Small intestine (tissue), 7 donors: Measurements from ENCODE around the gene MRPL17. TPM values are rescaled to one million over a fixed set of nuclear protein-coding genes. Genes with fewer than 3 reads are reported as not detected.
"Not testable (repeated sequence)": the region's sequence is repeated elsewhere in the genome, so short reads cannot be mapped to it uniquely, and the experiment has no call there.

Experiments
- DNase-seq, 2 donors: peaks; one replicate each; pipeline versions ENCODE4 v3.0.0 to v3.0.0-alpha.2; 2013
- FAIRE-seq: peaks from 2 replicates; lab custom pipeline; 2012; peaks lifted over from hg19 to GRCh38; lab: Jason Lieb, UNC
- H3K27ac ChIP-seq, 3 donors: one replicate each; pipeline ENCODE4 v1.5.1; 2013; ENCODE audit warnings: low read length in 2 of 3, mild to moderate bottlenecking in 2 of 3, control low read depth in 1 of 3, inconsistent platforms in 1 of 3, low read depth in 1 of 3, moderate library complexity in 1 of 3
- H3K27me3 ChIP-seq, 3 donors: one replicate each; pipeline ENCODE4 v1.6.1; 2013; ENCODE audit warnings: low read length in 3 of 3, inconsistent platforms in 1 of 3; ENCODE audit not compliant: control insufficient read depth in 3 of 3, insufficient read depth in 3 of 3
- H3K36me3 ChIP-seq, 3 donors: one replicate each; pipeline ENCODE4 v1.6.1; 2013; ENCODE audit warnings: low read length in 3 of 3, inconsistent platforms in 1 of 3, low read depth in 1 of 3, mild to moderate bottlenecking in 1 of 3, moderate library complexity in 1 of 3; ENCODE audit not compliant: control insufficient read depth in 3 of 3, insufficient read depth in 2 of 3
- H3K4me1 ChIP-seq, 3 donors: one replicate each; pipeline ENCODE4 v1.6.1; 2013; ENCODE audit warnings: low read length in 2 of 3, inconsistent platforms in 1 of 3, low read depth in 1 of 3, mild to moderate bottlenecking in 1 of 3, moderate library complexity in 1 of 3; ENCODE audit not compliant: control insufficient read depth in 3 of 3, insufficient read depth in 2 of 3
- H3K4me3 ChIP-seq, 3 donors: one replicate each; pipeline ENCODE4 v1.5.1; 2013; ENCODE audit warnings: low read length in 3 of 3, control low read depth in 1 of 3, inconsistent platforms in 1 of 3, low read depth in 1 of 3, mild to moderate bottlenecking in 1 of 3, moderate library complexity in 1 of 3
- H3K9me3 ChIP-seq, 2 donors: one replicate each; pipeline ENCODE4 v1.6.1; 2013; ENCODE audit warnings: low read depth in 1 of 2, low read length in 1 of 2; ENCODE audit not compliant: control insufficient read depth in 2 of 2, insufficient read depth in 1 of 2
- WGBS, 3 donors: extraction: QIAGEN DNeasy Blood & Tissue Kit; methylation state at CpG; one replicate each; pipeline ENCODE4 v1.1.7; 2013; 5-methylcytosine and 5-hydroxymethylcytosine counted together
- polyA plus RNA-seq, 4 donors: library from polyadenylated mRNA; stranded (reverse) in 3 of 4; unstranded in 1 of 4; fragments of 200-250 nt in 3 of 4; fragments of 120-200 nt in 1 of 4; gene quantifications; one replicate each; pipeline versions ENCODE4 v1.2.1 to v1.2.3, GENCODE V29; 2013
- donor health status: healthy with polysubstance abuse.
- donor health status: control.
- donor health status: control.
- donor health status: Bipolar disorder and iron deficiency.
- donor health status: healthy.

The MRPL17 gene
- polyA plus RNA-seq, 4 donors = 17.8 to 64.5 (median 34.2) TPM

DNA sequence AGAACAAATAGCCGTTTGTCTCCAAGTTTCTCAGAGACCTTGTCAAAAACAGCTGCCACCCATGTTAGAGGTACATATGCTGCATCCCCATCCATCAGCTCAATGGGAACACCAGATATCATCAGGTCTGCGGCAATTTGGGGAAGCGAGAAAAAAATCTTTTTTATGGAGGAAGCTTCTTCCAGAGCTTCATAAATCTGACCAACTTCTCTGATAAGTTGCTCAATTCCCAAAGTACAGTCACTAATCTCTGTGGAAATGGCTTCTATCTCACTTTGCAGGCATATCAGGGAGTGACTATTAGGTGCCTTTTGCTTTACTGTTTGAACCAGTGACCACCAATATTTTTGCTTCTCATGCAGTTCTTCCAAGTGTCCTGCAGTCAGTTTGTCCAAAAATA, 34.3 kb upstream of the MRPL17 start:
- 93 to 98% (median 94%) methylated on average over 3 of the region's 3 CpGs for WGBS, 3 donors
- H3K36me3 ChIP-seq = peaks cover 0 to 2% (median 0%) of the 10 kb centered on the region in 3 donors
- FAIRE-seq (no peak), DNase-seq (no peak)
- no peaks in the 10 kb centered on the region for H3K27me3 ChIP-seq
- no peak overlapping the region for H3K27ac ChIP-seq
- H3K4me1 ChIP-seq = no peaks in the 10 kb centered on the region
- H3K9me3 ChIP-seq = no peaks in the 10 kb centered on the region
- H3K4me3 ChIP-seq = no peak overlapping the region

DNA sequence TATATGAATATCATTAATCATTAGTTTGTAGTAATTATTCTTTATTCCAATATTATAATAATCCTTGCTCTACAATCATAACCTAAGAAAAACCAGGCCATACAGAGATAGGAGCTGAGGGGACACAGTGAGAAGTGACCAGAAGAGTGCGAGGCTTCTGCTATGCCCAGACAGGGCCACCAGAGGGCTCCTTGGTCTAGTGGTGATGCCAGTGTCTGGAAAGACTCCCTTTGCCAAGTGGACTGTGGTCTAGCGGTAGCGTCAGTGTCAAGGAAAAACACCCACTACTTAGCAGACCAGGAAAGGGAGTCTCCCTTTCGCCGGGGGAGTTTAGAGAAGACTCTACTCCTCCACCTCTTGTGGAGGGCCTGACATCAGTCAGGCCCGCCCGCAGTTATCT, 28.4 kb upstream of the MRPL17 start:
- H3K9me3 ChIP-seq, H3K27ac ChIP-seq, FAIRE-seq, DNase-seq, H3K36me3 ChIP-seq, H3K4me3 ChIP-seq, H3K4me1 ChIP-seq, H3K27me3 ChIP-seq: not testable (repeated sequence)
- WGBS, 3 donors = 89 to 93% (median 93%) methylated on average over 7 of the region's 7 CpGs

GRCh38 chr11:6708876-6709275, 25.7 kb upstream of the MRPL17 start:
- H3K27ac ChIP-seq = peak overlapping the region in 1 of 3 donors; percentile 20
- no peaks in the 10 kb centered on the region for H3K4me1 ChIP-seq
- no peak overlapping the region for H3K4me3 ChIP-seq
- H3K9me3 ChIP-seq = peaks cover 0 to 8% of the 10 kb centered on the region in 2 donors
- no peaks in the 10 kb centered on the region for H3K36me3 ChIP-seq
- WGBS, 3 donors = 84 to 95% (median 94%) methylated on average over 2 of the region's 2 CpGs
- FAIRE-seq (no peak), DNase-seq (no peak)
- H3K27me3 ChIP-seq = no peaks in the 10 kb centered on the region

DNA sequence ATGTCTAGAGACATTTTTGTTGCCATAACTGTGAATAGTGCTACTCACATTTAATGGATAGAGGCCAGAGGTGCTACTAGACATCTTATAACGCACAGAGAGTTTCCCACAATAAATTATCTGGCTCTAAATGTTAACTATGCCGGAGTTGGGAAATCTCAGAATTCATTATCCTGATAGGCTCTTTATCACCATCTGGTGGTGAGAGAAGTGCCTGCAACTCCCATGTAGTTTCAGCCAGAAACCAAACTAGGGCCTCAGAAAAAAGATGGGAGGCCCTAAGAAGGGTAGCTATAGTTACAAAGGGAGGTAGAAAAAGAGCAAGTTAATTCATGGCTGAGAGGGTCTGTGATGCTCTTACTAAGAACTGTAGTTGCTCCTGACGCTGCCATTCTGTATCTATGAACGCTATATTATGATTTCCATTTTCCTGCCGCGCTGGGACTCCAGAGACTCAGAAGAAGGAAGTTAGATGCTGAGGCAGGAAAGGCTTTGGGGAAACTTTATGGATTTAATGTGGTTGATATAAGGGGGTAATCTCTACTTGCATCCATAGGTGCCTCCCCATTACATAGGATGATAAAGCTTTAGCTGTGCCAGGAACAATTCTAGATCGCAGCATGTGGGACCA, 22.9 kb upstream of the MRPL17 start:
- DNase-seq = peak; percentile 48 to 70
- no peak overlapping the region for H3K27ac ChIP-seq
- no peaks in the 10 kb centered on the region for H3K9me3 ChIP-seq

DNA sequence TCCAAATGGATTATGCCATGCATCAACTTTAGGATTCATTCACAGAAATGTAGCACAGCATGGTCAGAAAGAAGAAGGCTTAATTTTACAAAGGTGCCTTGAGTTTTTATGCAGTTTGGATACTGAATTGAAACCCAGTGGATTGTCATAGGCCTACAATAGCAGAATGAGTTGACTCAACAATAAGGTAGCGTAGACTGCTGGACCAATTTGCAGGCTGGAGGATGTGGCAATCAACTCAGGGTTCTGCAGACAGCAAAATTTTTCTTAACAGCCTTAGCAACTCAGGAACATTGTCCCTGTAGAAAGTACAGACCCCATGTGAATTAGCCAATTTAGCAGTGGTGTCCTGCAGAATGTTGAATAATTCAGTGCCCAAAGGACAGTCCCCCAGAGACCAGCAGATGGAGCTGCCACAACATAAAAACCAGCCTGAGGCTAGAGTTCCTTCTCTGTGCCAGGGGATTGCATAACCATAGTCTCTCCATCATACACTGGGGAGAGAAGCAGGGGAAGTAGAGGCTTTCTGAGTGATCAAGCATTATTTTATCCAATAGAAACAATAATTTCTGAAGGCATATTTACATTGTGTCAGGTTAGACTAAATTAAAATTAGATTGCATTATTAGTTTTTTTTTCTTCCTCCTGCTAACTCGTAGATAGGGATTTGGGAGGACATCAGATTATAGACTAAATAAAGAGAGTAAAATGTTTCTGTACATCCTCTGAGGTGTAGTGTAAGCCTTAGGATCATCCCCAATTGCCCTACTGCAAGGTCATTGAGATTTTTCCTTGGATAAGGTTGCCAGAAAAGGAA, 20.3 kb upstream of the MRPL17 start:
- no peaks in the 10 kb centered on the region for H3K27me3 ChIP-seq
- no peaks in the 10 kb centered on the region for H3K9me3 ChIP-seq
- H3K4me1 ChIP-seq = no peaks in the 10 kb centered on the region
- no peak overlapping the region for H3K4me3 ChIP-seq
- no peaks in the 10 kb centered on the region for H3K36me3 ChIP-seq
- DNase-seq (peak; percentile 50 to 58), FAIRE-seq (no peak)
- H3K27ac ChIP-seq = no peak overlapping the region
- 62 to 81% (median 75%) methylated on average over 2 of the region's 2 CpGs for WGBS, 3 donors

More for the DNA sequence above, 22.9 kb upstream of the MRPL17 start:
- Histone ChIP-seq H3K27me3 (no peaks in the 10 kb centered on the region), H3K4me1 (no peaks in the 10 kb centered on the region), H3K4me3 (no peak overlapping the region), H3K36me3 (no peaks in the 10 kb centered on the region)
- FAIRE-seq = no peak
- 47 to 50% (median 48%) methylated on average over 7 of the region's 7 CpGs for WGBS, 3 donors

- not testable (repeated sequence) for DNase-seq, H3K4me1 ChIP-seq, H3K36me3 ChIP-seq, H3K4me3 ChIP-seq, H3K27me3 ChIP-seq, H3K27ac ChIP-seq, H3K9me3 ChIP-seq, FAIRE-seq
- WGBS, 3 donors = 56 to 69% (median 68%) methylated on average over 3 of the region's 3 CpGs
These were observed 18.8 kb upstream of the MRPL17 start for GRCh38 chr11:6701955-6702354.

DNA sequence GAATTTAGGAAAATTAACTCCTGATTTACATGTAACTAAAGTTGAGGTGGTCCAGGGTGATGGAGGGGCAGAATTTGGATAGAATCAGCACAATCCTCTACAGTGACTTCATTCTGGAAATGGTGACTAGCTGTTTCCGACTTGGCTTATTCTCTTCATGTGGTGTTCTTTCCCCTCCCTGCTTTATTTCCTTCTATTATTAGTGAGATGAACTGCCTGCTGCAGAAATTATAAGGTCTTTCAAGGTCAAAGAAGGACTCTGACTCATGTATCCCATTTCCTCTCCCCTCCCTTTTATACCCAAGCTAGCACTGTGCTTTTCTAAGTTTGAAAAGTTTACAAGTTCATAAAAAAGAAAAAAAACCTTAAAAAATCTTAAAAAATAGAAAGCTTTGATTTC, 12.2 kb upstream of the MRPL17 start:
- DNase-seq = no peak
- WGBS, 3 donors = 43 to 74% (median 45%) methylated on average over 1 of the region's 1 CpG
- FAIRE-seq = no peak

GRCh38 chr11:6694229-6694535, 11.0 kb upstream of the MRPL17 start:
- Histone ChIP-seq H3K36me3 (no peaks in the 10 kb centered on the region), H3K27me3 (no peaks in the 10 kb centered on the region), H3K4me1 (no peaks in the 10 kb centered on the region), H3K9me3 (no peaks in the 10 kb centered on the region), H3K27ac (no peak overlapping the region), H3K4me3 (no peak overlapping the region)
- FAIRE-seq (no peak), DNase-seq (no peak)
- 0 to 3% (median 0%) methylated on average over 1 of the region's 1 CpG for WGBS, 3 donors

More for the DNA sequence above, 12.2 kb upstream of the MRPL17 start:
- Histone ChIP-seq H3K36me3 (no peaks in the 10 kb centered on the region), H3K27ac (peak overlapping the region in 1 of 3 donors; percentile 76), H3K9me3 (no peaks in the 10 kb centered on the region), H3K27me3 (no peaks in the 10 kb centered on the region), H3K4me1 (no peaks in the 10 kb centered on the region), H3K4me3 (no peak overlapping the region)
